NB4 (cell line): ENCODE data around the gene NRP2.

Source experiments
- MAX ChIP-seq: IDR thresholded peaks from 2 replicates; pipeline ENCODE4 v1.6.1; 2011; ENCODE audit warnings: low read depth, low read length
- POLR2A ChIP-seq: IDR thresholded peaks from 2 replicates; pipeline ENCODE4 v1.6.1; 2011; ENCODE audit warnings: mild to moderate bottlenecking; ENCODE audit not compliant: insufficient read length; ENCODE audit errors: extremely low read depth
- TF ChIP-seq, protein P1 (sequence below): IDR thresholded peaks from one replicate; pipeline ENCODE4 v1.5.1; 2012; ENCODE audit warnings: low read depth, low read length

DNA sequence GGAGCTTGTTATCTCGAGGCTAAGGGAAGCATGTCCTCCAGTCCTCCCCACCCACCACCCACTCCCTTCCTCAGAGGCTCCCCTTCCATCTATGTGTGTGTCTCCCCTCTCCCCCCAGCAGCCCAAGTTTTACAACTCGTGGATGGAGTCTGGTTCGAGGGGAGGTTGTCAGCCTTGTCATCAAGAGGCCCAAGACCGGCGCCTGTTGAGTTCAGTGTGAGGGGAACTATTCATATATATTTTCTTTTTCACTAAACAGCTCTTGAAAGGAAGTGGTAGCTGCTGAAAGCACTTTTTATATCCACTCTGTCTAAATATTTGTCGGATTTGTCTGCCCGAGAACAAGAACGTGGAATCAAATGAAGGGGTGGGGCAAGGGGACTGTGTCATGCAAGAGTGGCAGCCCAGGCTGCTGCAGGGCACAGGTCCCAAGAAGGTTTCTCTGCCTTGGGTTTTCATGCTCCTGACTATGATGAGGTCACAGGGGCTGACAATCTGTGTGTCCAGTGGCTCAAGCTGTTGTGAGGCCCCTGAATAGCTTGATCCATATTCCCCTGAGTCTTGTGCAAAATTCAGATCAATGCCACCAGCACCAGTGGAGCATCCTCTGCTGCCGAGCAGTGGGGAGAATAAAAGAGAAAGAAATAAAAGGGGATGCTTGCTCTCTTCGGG, 35.0 kb downstream of the NRP2 start:
- TF ChIP-seq, protein P1, sequence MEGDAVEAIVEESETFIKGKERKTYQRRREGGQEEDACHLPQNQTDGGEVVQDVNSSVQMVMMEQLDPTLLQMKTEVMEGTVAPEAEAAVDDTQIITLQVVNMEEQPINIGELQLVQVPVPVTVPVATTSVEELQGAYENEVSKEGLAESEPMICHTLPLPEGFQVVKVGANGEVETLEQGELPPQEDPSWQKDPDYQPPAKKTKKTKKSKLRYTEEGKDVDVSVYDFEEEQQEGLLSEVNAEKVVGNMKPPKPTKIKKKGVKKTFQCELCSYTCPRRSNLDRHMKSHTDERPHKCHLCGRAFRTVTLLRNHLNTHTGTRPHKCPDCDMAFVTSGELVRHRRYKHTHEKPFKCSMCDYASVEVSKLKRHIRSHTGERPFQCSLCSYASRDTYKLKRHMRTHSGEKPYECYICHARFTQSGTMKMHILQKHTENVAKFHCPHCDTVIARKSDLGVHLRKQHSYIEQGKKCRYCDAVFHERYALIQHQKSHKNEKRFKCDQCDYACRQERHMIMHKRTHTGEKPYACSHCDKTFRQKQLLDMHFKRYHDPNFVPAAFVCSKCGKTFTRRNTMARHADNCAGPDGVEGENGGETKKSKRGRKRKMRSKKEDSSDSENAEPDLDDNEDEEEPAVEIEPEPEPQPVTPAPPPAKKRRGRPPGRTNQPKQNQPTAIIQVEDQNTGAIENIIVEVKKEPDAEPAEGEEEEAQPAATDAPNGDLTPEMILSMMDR: no peak
- TF ChIP-seq POLR2A (no peak), MAX (no peak)
